ENCODE results near the gene KLHL29. TPM values are rescaled to one million over a fixed set of nuclear protein-coding genes. Genes with fewer than 3 reads are reported as not detected.
A peak's percentile ranks its signal among the peaks of the same experiment; 100 is the strongest.

KLHL29 gene
- total RNA-seq, 1 donor from 2014 or later: 15.1 TPM

- no peak overlapping the region for H3K4me3 ChIP-seq
- H3K9me3 ChIP-seq: no peaks in the 10 kb centered on the region
- peaks cover 12% of the 10 kb centered on the region for H3K4me1 ChIP-seq
- DNase-seq (no peak), ATAC-seq (peak; percentile 67)
- no peaks in the 10 kb centered on the region for H3K27me3 ChIP-seq
- intact Hi-C loops (cut with DNase I): no loop called here
- H3K27ac ChIP-seq: no peak overlapping the region
- no peaks in the 10 kb centered on the region for H3K36me3 ChIP-seq
- TF ChIP-seq CTCF (IDR thresholded peaks at IDR 0.05): no peak
Measured at GRCh38 chr2:23399674-23400261, 14.8 kb downstream of the KLHL29 start.

GRCh38 chr2:23400703-23401102 is 15.7 kb downstream of the KLHL29 start:
- ATAC-seq (no peak), DNase-seq (no peak)
- intact Hi-C loops (cut with DNase I): no loop called here
- Histone ChIP-seq H3K4me3 (no peak overlapping the region), H3K9me3 (no peaks in the 10 kb centered on the region), H3K27ac (no peak overlapping the region), H3K4me1 (peaks cover 12% of the 10 kb centered on the region), H3K36me3 (no peaks in the 10 kb centered on the region), H3K27me3 (no peaks in the 10 kb centered on the region)
- no peak for TF ChIP-seq CTCF (IDR thresholded peaks at IDR 0.05)

GRCh38 chr2:23401427-23402204 is 16.6 kb downstream of the KLHL29 start:
- ATAC-seq (no peak), DNase-seq (no peak)
- H3K36me3 ChIP-seq: no peaks in the 10 kb centered on the region
- no peak overlapping the region for H3K4me3 ChIP-seq
- no peaks in the 10 kb centered on the region for H3K27me3 ChIP-seq
- H3K27ac ChIP-seq: no peak overlapping the region
- intact Hi-C loops (cut with DNase I): no loop called here
- no peak for TF ChIP-seq CTCF (IDR thresholded peaks at IDR 0.05)
- peaks cover 12% of the 10 kb centered on the region for H3K4me1 ChIP-seq
- H3K9me3 ChIP-seq: no peaks in the 10 kb centered on the region

- Histone ChIP-seq H3K36me3 (no peaks in the 10 kb centered on the region), H3K27ac (no peak overlapping the region), H3K4me3 (no peak overlapping the region), H3K9me3 (no peaks in the 10 kb centered on the region), H3K4me1 (peaks cover 12% of the 10 kb centered on the region), H3K27me3 (no peaks in the 10 kb centered on the region)
- intact Hi-C loops (cut with DNase I): no loop called here
- DNase-seq: no peak
- no peak for TF ChIP-seq CTCF (IDR thresholded peaks at IDR 0.05)
- ATAC-seq: no peak
Measured at GRCh38 chr2:23402205-23402740, 17.3 kb downstream of the KLHL29 start.

GRCh38 chr2:23404426-23404825 is 19.4 kb downstream of the KLHL29 start:
- Histone ChIP-seq H3K27ac (peak overlapping the region; percentile 6), H3K9me3 (no peaks in the 10 kb centered on the region), H3K4me1 (peaks cover 12% of the 10 kb centered on the region), H3K27me3 (no peaks in the 10 kb centered on the region), H3K4me3 (peak overlapping the region; percentile 14), H3K36me3 (no peaks in the 10 kb centered on the region)
- no peak for TF ChIP-seq CTCF (IDR thresholded peaks at IDR 0.05)
- ATAC-seq: peak; percentile 90
- intact Hi-C loops (cut with DNase I): no loop called here
- no peak for DNase-seq

Measured in upper lobe of right lung (tissue), 1 donor.